OCI-LY3 (cell line): ENCODE measurements around the gene GALNT10.

Experiments
- H2AFZ ChIP-seq: fragments of 200-600, 300-600 bp; shearing (Covaris generic); 2 replicates; pipeline ENCODE4 v1.6.0; 2014; ENCODE audit warnings: antibody characterized with exemption, low read depth, low read length
- H3K27ac ChIP-seq: fragments of 200-600, 300-600 bp; sonication (generic); 2 replicates; pipeline ENCODE4 v1.5.1; 2014; ENCODE audit warnings: mild to moderate bottlenecking, low read length, moderate library complexity, mixed read lengths
- H3K27me3 ChIP-seq: fragments of 200-600, 300-600 bp; sonication (generic); 2 replicates; pipeline ENCODE4 v1.6.1; 2014; ENCODE audit warnings: low read depth, low read length, mixed read lengths
- H3K36me3 ChIP-seq: fragments of 200-600, 300-600 bp; sonication (generic); replicated peaks from 2 replicates; pipeline ENCODE3; 2014; ENCODE audit warnings: low read depth, low read length, mixed read lengths
- H3K4me1 ChIP-seq: fragments of 300-600, 200-600 bp; sonication (generic); 2 replicates; pipeline ENCODE4 v1.6.1; 2014; ENCODE audit warnings: low read length, mixed read lengths
- H3K4me2 ChIP-seq: fragments of 200-600, 300-600 bp; sonication (generic); 2 replicates; pipeline ENCODE4 v1.6.1; 2014; ENCODE audit warnings: low read length, mixed read lengths
- H3K4me3 ChIP-seq: fragments of 300-600, 200-600 bp; sonication (generic); 2 replicates; pipeline ENCODE4 v1.5.1; 2014; ENCODE audit warnings: antibody characterized with exemption, mild to moderate bottlenecking, low read length, moderate library complexity
- H3K79me2 ChIP-seq: fragments of 300-600, 200-600 bp; shearing (Covaris generic); 2 replicates; pipeline ENCODE4 v1.6.1; 2014; ENCODE audit warnings: mild to moderate bottlenecking, low read length, mixed read lengths
- H3K9ac ChIP-seq: fragments of 300-600, 200-600 bp; shearing (Covaris generic); 2 replicates; pipeline ENCODE4 v1.6.0; 2014; ENCODE audit warnings: mild to moderate bottlenecking, low read length, moderate library complexity
- H3K9me3 ChIP-seq: fragments of 200-600, 300-600 bp; shearing (Covaris generic); 2 replicates; pipeline ENCODE4 v1.6.1; 2014; ENCODE audit warnings: low read length, mixed read lengths; ENCODE audit not compliant: insufficient read depth
- H4K20me1 ChIP-seq: fragments of 200-600, 300-600 bp; sonication (generic); 2 replicates; pipeline ENCODE4 v1.6.1; 2016; ENCODE audit warnings: low read length, mixed read lengths; ENCODE audit not compliant: insufficient read depth
- CTCF ChIP-seq: fragments of 200-600, 300-600 bp; sonication (generic); IDR thresholded peaks from 2 replicates; pipeline ENCODE4 v1.5.1; 2014; ENCODE audit warnings: antibody characterized with exemption, low read length, low read depth
- EZH2phosphoT487 ChIP-seq: fragments of 200-600 bp; shearing (Covaris generic); IDR thresholded peaks from 2 replicates; pipeline ENCODE4 v1.6.1; 2018; ENCODE audit warnings: antibody characterized with exemption, mixed run types, low read depth

Gene GALNT10

GRCh38 chr5:154251529-154251928 lies 61.0 kb downstream of the GALNT10 start:
- Histone ChIP-seq H3K9me3 (no peaks in the 10 kb centered on the region), H3K36me3 (no peaks in the 10 kb centered on the region), H3K4me3 (no peak overlapping the region), H2AFZ (no peak overlapping the region), H4K20me1 (no peaks in the 10 kb centered on the region), H3K79me2 (no peaks in the 10 kb centered on the region), H3K27ac (no peak overlapping the region), H3K4me2 (no peak overlapping the region), H3K27me3 (no peaks in the 10 kb centered on the region), H3K9ac (no peak overlapping the region), H3K4me1 (no peaks in the 10 kb centered on the region)
- TF ChIP-seq EZH2phosphoT487 (no peak), CTCF (no peak)

- Histone ChIP-seq H4K20me1 (no peaks in the 10 kb centered on the region), H3K9ac (no peak overlapping the region), H3K9me3 (no peaks in the 10 kb centered on the region), H3K4me3 (no peak overlapping the region), H3K27ac (no peak overlapping the region), H3K27me3 (no peaks in the 10 kb centered on the region), H3K4me1 (no peaks in the 10 kb centered on the region), H3K36me3 (no peaks in the 10 kb centered on the region), H3K4me2 (no peak overlapping the region), H2AFZ (no peak overlapping the region), H3K79me2 (no peaks in the 10 kb centered on the region)
- no peak for TF ChIP-seq EZH2phosphoT487
- TF ChIP-seq CTCF = no peak
These were observed 63.3 kb downstream of the GALNT10 start for GRCh38 chr5:154253807-154254206.

- Histone ChIP-seq H3K4me3 (no peak overlapping the region), H3K79me2 (no peaks in the 10 kb centered on the region), H3K27me3 (no peaks in the 10 kb centered on the region), H3K36me3 (no peaks in the 10 kb centered on the region), H3K4me2 (no peak overlapping the region), H3K9me3 (no peaks in the 10 kb centered on the region), H3K4me1 (no peaks in the 10 kb centered on the region), H3K27ac (no peak overlapping the region), H4K20me1 (no peaks in the 10 kb centered on the region), H3K9ac (no peak overlapping the region), H2AFZ (no peak overlapping the region)
- no peak for TF ChIP-seq CTCF
- no peak for TF ChIP-seq EZH2phosphoT487
These were observed 64.4 kb downstream of the GALNT10 start for GRCh38 chr5:154254896-154255295.

- no peaks in the 10 kb centered on the region for H3K36me3 ChIP-seq
- TF ChIP-seq CTCF = no peak
- no peak for TF ChIP-seq EZH2phosphoT487
- no peaks in the 10 kb centered on the region for H4K20me1 ChIP-seq
- no peak overlapping the region for H3K4me2 ChIP-seq
- no peaks in the 10 kb centered on the region for H3K4me1 ChIP-seq
- no peak overlapping the region for H2AFZ ChIP-seq
- H3K79me2 ChIP-seq = no peaks in the 10 kb centered on the region
- H3K9me3 ChIP-seq = no peaks in the 10 kb centered on the region
- no peak overlapping the region for H3K27ac ChIP-seq
- H3K4me3 ChIP-seq = no peak overlapping the region
- H3K9ac ChIP-seq = no peak overlapping the region
- no peaks in the 10 kb centered on the region for H3K27me3 ChIP-seq
These were observed 66.5 kb downstream of the GALNT10 start for GRCh38 chr5:154257046-154257445.
